Middle frontal gyrus (tissue), 1 donor: ENCODE data around the gene OR8J1.
"Not testable (repeated sequence)": the region's sequence is repeated elsewhere in the genome, so short reads cannot be mapped to it uniquely, and the experiment has no call there.

ENCODE experiments used
- DNase-seq: peaks from one replicate; pipeline ENCODE4 v3.0.0-alpha.2; 2015; ENCODE audit warnings: low spot score; ENCODE audit errors: extremely low spot score

OR8J1 gene, protein sequence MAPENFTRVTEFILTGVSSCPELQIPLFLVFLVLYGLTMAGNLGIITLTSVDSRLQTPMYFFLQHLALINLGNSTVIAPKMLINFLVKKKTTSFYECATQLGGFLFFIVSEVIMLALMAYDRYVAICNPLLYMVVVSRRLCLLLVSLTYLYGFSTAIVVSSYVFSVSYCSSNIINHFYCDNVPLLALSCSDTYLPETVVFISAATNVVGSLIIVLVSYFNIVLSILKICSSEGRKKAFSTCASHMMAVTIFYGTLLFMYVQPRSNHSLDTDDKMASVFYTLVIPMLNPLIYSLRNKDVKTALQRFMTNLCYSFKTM

DNA sequence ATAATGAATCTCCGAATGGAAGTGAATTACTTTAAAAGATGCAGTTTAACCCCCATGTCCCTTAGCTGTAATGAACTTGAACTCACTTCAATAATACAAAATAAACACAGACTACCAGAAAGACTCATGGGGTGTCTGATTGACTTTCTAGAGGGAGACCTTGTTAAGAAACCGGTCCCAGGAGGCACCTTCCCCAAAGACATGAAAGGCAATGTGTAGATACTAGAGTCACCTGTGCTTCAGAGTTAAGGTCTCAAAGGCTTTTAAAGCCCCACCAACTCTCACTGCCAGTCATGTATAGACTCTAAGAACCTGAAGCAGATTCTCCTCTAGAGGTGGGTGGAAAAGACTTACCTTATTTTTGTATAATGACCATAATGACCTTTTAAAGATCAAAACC lies at the start of gene OR8J1:
OR8J1 (plus strand) TSS at position 301 of the 400 bp plus-strand sequence. CDS start 5,956 bp downstream, outside the sequence.
- DNase-seq, result no peak

GRCh38 chr11:56307836-56308235 lies 46.3 kb upstream of the OR8J1 start:
- DNase-seq, result no peak

GRCh38 chr11:56314844-56315243 lies 39.2 kb upstream of the OR8J1 start, which contains the start of gene OR8K3:
TSS of gene OR8K3 (plus strand) at chr11:56315144. CDS start at chr11:56318307, 3,163 bp downstream.
- DNase-seq, result no peak

DNA sequence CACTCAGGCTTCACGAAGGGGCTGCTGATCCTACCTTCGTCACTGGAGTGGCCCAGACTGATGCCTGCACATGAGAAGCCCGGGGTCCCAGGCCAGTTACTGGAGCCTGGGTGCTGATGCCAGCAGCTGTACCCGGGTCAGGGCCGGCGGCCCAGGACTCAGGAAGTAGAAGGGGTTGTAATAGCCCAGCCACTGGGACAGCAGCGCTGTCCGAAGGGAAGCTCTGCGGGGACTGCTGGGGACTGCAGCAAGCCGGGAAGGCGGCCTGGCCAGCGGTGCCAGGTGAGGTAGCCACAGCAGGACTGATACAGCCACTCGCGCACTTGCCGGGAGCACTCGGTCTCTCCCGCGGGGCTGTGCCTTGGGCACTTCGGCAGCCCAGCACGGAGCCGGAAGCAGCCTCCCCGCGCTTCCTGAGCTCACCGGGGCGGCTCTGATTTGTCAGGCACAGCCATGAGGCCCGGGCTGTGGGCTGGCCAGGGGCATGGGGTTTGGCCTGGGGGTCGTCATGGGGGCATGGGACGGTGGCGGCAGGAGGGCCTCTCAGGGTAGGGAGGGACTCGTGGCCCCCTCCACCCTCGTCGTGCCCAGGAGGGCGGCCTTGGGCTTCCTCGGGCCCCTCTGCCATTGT lies 22.1 kb upstream of the OR8J1 start:
- no peak for DNase-seq

DNA sequence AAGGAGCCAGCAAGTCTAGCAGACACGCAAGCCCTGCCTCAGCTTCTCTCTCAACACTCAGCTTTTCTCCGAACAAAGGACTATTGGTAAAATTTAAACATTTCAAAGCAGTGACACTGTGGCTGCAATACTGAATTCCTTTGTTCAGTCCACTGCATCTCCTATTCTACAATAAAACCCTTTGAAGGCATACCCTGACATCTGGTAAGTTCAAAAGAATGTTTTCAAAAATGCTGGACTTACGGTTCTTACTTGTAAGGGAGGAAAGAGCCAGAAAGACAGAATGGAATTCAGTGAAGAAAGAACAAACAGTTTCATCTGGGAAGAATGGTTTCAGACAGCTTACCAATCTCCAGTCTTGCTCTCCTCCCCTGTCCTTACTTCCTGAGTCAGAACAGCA lies 20.9 kb upstream of the OR8J1 start:
- DNase-seq, result no peak

GRCh38 chr11:56340289-56340688 lies 13.8 kb upstream of the OR8J1 start:
- DNase-seq, result no peak

GRCh38 chr11:56345739-56346138 lies 8.4 kb upstream of the OR8J1 start, which contains the start of gene OR8K1:
TSS of gene OR8K1 (plus strand) at chr11:56346039. CDS start at chr11:56346039, 0 bp downstream.
- no peak for DNase-seq

- no peak for DNase-seq
Measured at GRCh38 chr11:56375324-56375723, 21.2 kb downstream of the OR8J1 start, which contains the start of gene OR8U1. TSS of gene OR8U1 (plus strand) at chr11:56375624. CDS start at chr11:56375624, 0 bp downstream.

- no peak for DNase-seq
Measured at GRCh38 chr11:56380120-56380519, 26.0 kb downstream of the OR8J1 start.

- no peak for DNase-seq
Measured at GRCh38 chr11:56394381-56394780, 40.3 kb downstream of the OR8J1 start.

DNA sequence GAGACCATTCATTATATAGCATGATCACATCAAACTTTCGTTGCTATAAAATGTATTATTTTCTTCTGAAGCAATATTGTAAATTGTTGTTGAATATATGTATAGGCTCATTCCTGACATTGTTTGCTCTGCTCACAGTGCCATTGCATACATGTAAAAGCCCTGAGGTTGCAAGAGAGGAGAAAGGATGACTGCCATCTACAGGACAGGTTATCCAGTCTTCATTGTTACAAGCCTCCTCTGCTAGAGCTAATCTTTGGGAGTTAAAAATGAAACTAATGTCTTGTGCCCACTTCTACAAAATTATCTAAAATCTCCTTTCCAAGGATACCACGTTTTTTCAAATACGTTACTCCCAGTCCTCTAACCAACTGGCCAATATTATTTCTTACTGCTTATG lies 42.0 kb downstream of the OR8J1 start:
- DNase-seq, result no peak

GRCh38 chr11:56401858-56402461 lies 47.9 kb downstream of the OR8J1 start:
- not testable (repeated sequence) for DNase-seq

DNA sequence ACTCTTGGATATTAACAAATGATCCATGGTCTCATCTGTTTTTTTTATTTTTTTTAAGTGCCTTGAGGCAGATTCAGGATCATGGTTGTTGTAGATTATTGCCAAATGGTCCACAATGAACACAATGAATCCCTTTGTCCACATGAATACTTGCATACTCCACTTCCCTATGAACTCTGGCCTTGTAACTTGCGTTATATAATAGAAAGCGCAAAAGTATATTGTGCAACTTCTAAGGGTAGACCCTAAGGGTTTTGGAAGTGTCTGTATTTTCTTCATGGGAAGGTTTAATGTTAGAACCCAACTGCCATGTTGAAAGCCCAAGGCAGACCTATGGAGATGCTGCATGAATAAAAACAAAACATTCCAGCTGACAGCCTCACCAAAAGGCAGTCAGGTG lies 50.3 kb downstream of the OR8J1 start:
- DNase-seq, result no peak

GRCh38 chr11:56410801-56411200 lies 56.7 kb downstream of the OR8J1 start:
- DNase-seq, result no peak
